ENCODE results near the gene SUSD4. TPM values are rescaled to one million over a fixed set of nuclear protein-coding genes. Genes with fewer than 3 reads are reported as not detected.

Gene SUSD4
- total RNA-seq, 1 experiment from 2014 or later: 3.5 TPM

DNA sequence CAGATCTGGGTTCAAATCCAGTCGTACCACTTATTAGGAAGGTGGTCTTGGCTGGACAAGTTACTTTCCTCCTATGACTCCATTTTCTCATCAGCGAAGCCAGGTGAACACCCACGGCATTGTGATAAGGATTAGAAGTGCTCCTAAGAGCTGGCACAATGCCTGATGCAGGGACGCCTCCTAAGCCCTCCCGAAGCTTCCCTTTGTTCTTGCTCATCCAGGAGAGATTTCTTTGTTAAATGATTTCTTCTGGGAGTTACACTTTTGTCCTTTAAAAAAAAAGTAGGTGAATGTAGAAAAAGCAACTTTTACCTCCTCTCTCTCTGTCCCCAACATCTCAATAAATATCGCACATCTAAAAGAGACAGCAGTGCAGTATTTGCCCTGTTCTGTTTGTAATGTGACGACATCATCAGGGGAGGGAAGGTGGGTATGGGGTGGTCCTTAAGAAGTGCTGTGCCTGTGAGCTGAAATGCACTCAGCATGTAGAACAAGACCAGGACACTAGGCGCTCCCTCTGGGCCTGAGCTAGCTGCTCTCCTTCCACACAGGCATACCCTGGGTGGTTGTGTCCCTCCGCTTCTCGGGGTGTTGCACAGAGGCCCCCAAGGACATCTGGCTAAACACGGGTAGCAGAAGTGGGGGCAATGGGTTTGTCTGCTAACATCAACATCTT, 43.9 kb downstream of the SUSD4 start:
- Histone ChIP-seq H3K4ac (ENCODE audit: low read depth, low read length) (no peak overlapping the region), H4K91ac (ENCODE audit: insufficient read length, low read depth, low read length) (no peak overlapping the region), H2BK15ac (ENCODE audit: low read depth, low read length) (no peak overlapping the region), H3K79me2 (ENCODE audit: insufficient read depth, low read length) (no peaks in the 10 kb centered on the region; the same call in 1 of the 2 replicates), H2BK5ac (ENCODE audit: insufficient read length, low read length) (no peak overlapping the region), H4K5ac (ENCODE audit: insufficient read length, low read depth, low read length) (no peak overlapping the region), H3K4me2 (ENCODE audit: insufficient read depth, insufficient read length, low read length) (no peak overlapping the region), H2BK20ac (ENCODE audit: low read depth, low read length, poor library complexity, severe bottlenecking) (no peak overlapping the region), H4K20me1 (ENCODE audit: control insufficient read depth, insufficient read depth, insufficient read length) (no peaks in the 10 kb centered on the region), H3K27ac (ENCODE audit: insufficient read length, low read depth, low read length) (no peak overlapping the region), H3K9ac (ENCODE audit: extremely low read depth, insufficient read length, low read length) (no peak overlapping the region), H3K18ac (ENCODE audit: insufficient read length, low read depth, low read length) (no peak overlapping the region), H3T11ph (ENCODE audit: low read length) (no peak overlapping the region), H3K9me3 (ENCODE audit: control insufficient read depth, low read depth, low read length) (no peaks in the 10 kb centered on the region), H2BK120ac (ENCODE audit: low read depth, low read length, poor library complexity, severe bottlenecking) (no peak overlapping the region), H2AK5ac (ENCODE audit: insufficient read length, low read length) (no peak overlapping the region), H2BK12ac (ENCODE audit: insufficient read length, low read depth, low read length) (no peak overlapping the region), H3K79me1 (ENCODE audit: insufficient read depth, low read depth, low read length, poor library complexity, severe bottlenecking) (no peaks in the 10 kb centered on the region), H3K56ac (ENCODE audit: insufficient read length, low read depth, low read length) (no peak overlapping the region), H3K14ac (ENCODE audit: insufficient read depth, low read length) (no peak overlapping the region), H3K4me1 (ENCODE audit: insufficient read depth, low read length) (no peaks in the 10 kb centered on the region; the same call in 1 of the 2 replicates), H3K23ac (ENCODE audit: insufficient read length, low read depth, low read length) (no peak overlapping the region), H4K8ac (replicated peaks; ENCODE audit: insufficient read length, low read depth, low read length) (no peak overlapping the region), H3K23me2 (ENCODE audit: insufficient read length, low read depth, low read length, poor library complexity, severe bottlenecking) (no peaks in the 10 kb centered on the region), H3K27me3 (ENCODE audit: insufficient read depth, low read length) (no peaks in the 10 kb centered on the region; the same call in 1 of the 2 replicates), H2AFZ (ENCODE audit: low read length) (no peak overlapping the region)
- peaks cover 13% of the 10 kb centered on the region for H3K27me3 Mint-ChIP-seq (ENCODE audit: low read depth)
- H3K4me1 Mint-ChIP-seq: peaks cover 19 to 26% of the 10 kb centered on the region in 2 experiments
- H3K4me3 Mint-ChIP-seq: peak overlapping the region in 1 of 2 experiments; percentile 2; a peak in 1 of 5 replicates
- H3K27ac Mint-ChIP-seq: peak overlapping the region in 2 of 3 experiments; percentile 90 to 93; a peak in 4 of 7 replicates
- H3K36me3 Mint-ChIP-seq (ENCODE audit: insufficient read depth in 1 of 3, low read depth in 3 of 3): no peaks in the 10 kb centered on the region; a peak in 2 of 7 replicates
- TF ChIP-seq, protein P1, sequence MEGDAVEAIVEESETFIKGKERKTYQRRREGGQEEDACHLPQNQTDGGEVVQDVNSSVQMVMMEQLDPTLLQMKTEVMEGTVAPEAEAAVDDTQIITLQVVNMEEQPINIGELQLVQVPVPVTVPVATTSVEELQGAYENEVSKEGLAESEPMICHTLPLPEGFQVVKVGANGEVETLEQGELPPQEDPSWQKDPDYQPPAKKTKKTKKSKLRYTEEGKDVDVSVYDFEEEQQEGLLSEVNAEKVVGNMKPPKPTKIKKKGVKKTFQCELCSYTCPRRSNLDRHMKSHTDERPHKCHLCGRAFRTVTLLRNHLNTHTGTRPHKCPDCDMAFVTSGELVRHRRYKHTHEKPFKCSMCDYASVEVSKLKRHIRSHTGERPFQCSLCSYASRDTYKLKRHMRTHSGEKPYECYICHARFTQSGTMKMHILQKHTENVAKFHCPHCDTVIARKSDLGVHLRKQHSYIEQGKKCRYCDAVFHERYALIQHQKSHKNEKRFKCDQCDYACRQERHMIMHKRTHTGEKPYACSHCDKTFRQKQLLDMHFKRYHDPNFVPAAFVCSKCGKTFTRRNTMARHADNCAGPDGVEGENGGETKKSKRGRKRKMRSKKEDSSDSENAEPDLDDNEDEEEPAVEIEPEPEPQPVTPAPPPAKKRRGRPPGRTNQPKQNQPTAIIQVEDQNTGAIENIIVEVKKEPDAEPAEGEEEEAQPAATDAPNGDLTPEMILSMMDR (conservative IDR thresholded peaks at IDR 0.05): no peak
- peak; percentile 40 for DNase-seq
- WGBS (ENCODE audit: extremely low coverage, insufficient read length, low lambda C conversion rate): no CpG with 5 or more reads among the region's 11 CpGs
- H3K9me3 Mint-ChIP-seq: peaks cover 0 to 4% of the 10 kb centered on the region in 2 experiments; a peak in 3 of 5 replicates
